Stomach (tissue), 9 donors: Measurements from ENCODE around the gene BACE1-AS. TPM values are rescaled to one million over a fixed set of nuclear protein-coding genes. Genes with fewer than 3 reads are reported as not detected.
"Not testable (repeated sequence)": the region's sequence is repeated elsewhere in the genome, so short reads cannot be mapped to it uniquely, and the experiment has no call there.

Experiments
- DNase-seq, 2 donors: peaks; one replicate each; pipeline versions ENCODE4 v3.0.0 to v3.0.0-alpha.2; 2013 to 2019
- H3K27ac ChIP-seq, 5 donors: fragments of 200-600 bp in 4 of 5; sonication (generic) in 4 of 5; one replicate each; pipeline ENCODE4 v1.5.1; 2013 to 2019; ENCODE audit warnings: mild to moderate bottlenecking in 1 of 5, moderate library complexity in 1 of 5
- H3K27me3 ChIP-seq, 3 donors: fragments of 200-600 bp; sonication (generic); one replicate each; pipeline ENCODE4 v1.5.1; 2017 to 2019; ENCODE audit warnings: mixed run types in 1 of 3
- H3K36me3 ChIP-seq, 4 donors: fragments of 200-600 bp; sonication (generic); 1 replicate in 3 of 4; 2 replicates in 1 of 4; pipeline ENCODE4 v1.5.1; 2016 to 2019
- H3K4me1 ChIP-seq, 4 donors: fragments of 200-600 bp; sonication (generic); one replicate each; pipeline ENCODE4 v1.5.1; 2016 to 2019
- H3K4me3 ChIP-seq, 4 donors: fragments of 200-600 bp; sonication (generic) in 3 of 4; one replicate each; pipeline ENCODE4 v1.5.1; 2016 to 2019; ENCODE audit warnings: mild to moderate bottlenecking in 1 of 4
- H3K9me3 ChIP-seq, 4 donors: fragments of 200-600 bp; sonication (generic); one replicate each; pipeline ENCODE4 v1.5.1; 2016 to 2019
- EP300 ChIP-seq: sonication (generic); formaldehyde crosslinking; IDR thresholded peaks from one replicate; pipeline ENCODE4 v1.6.1; 2017; ENCODE audit warnings: antibody characterized with exemption
- POLR2A ChIP-seq, 4 donors: fragments of 450-650 bp; IDR thresholded peaks; one replicate each; pipeline ENCODE4 v1.6.1; 2016; ENCODE audit warnings: antibody characterized with exemption in 4 of 4, control low read depth in 2 of 4, mild to moderate bottlenecking in 1 of 4, moderate library complexity in 1 of 4
- POLR2AphosphoS5 ChIP-seq, 3 donors: sonication (generic); formaldehyde crosslinking; IDR thresholded peaks; one replicate each; pipeline ENCODE4 v1.6.1; 2016; ENCODE audit warnings: antibody characterized with exemption in 3 of 3
- WGBS, 5 donors: extraction: QIAGEN DNeasy Blood & Tissue Kit in 3 of 5; methylation state at CpG; one replicate each; pipeline versions ENCODE4 v1.1.5 to v1.1.7; 2013 to 2018; 5-methylcytosine and 5-hydroxymethylcytosine counted together
- intact Hi-C: fragments of 100-400 bp; cut with DNase I; formaldehyde crosslinking; loops from one replicate; pipeline ENCODE4 v1.15.1; 2023; ENCODE audit warnings: low total_unique reads
- polyA plus RNA-seq, 3 donors: library from polyadenylated mRNA; stranded (reverse); fragments of 200-250 nt; gene quantifications; one replicate each; pipeline ENCODE4 v1.2.3, GENCODE V29; 2013
- total RNA-seq, 5 donors: library from RNA; depleted of rRNA; stranded (reverse); fragments of >200 nt; gene quantifications; one replicate each; pipeline versions ENCODE4 v1.1.0 to v1.2.3, GENCODE V29; 2014 to 2016
- TF ChIP-seq, protein P1 (sequence below), 7 experiments: fragments of 450-650 bp in 4 of 7; fragments of 200-600 bp in 3 of 7; sonication (generic) in 3 of 7; IDR thresholded peaks; one replicate each; pipeline ENCODE4 v1.5.1; 2016 to 2019; ENCODE audit warnings: antibody characterized with exemption in 7 of 7, control low read depth in 2 of 7, mild to moderate bottlenecking in 1 of 7
- donor health status: healthy with polysubstance abuse.
- donor health status: Bipolar disorder and iron deficiency.
- donor health status: healthy.

The BACE1-AS gene
- total and polyA plus RNA-seq, 8 donors: 1.5 to 8.0 (median 4.8) TPM

DNA sequence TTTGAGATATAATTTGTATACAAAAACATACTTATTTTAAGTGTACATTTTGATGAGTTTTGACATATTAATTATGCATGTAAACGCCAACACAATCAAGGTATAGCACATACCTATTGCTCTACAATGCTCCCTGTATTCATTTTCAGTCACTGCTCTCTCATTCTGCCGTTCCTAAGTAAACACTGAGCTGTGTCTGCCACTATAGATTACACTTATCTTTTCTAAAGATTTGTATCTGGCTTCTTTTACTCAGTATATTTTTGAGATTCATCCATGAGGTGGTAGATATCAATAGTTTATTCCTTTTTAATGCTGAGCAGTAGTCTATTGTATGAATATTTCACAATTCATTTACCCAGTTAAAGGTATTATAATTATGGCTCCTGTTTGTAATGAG is 25.4 kb upstream of the BACE1-AS start:
- H3K9me3 ChIP-seq: no peaks in the 10 kb centered on the region
- H3K27me3 ChIP-seq: no peaks in the 10 kb centered on the region
- no peak overlapping the region for H3K27ac ChIP-seq
- peaks cover 0 to 45% (median 41%) of the 10 kb centered on the region in 4 donors for H3K36me3 ChIP-seq
- TF ChIP-seq EP300 (no peak), POLR2AphosphoS5 (IDR thresholded peaks at IDR 0.05) (no peak), POLR2A (IDR thresholded peaks at IDR 0.05) (no peak)
- TF ChIP-seq, protein P1, sequence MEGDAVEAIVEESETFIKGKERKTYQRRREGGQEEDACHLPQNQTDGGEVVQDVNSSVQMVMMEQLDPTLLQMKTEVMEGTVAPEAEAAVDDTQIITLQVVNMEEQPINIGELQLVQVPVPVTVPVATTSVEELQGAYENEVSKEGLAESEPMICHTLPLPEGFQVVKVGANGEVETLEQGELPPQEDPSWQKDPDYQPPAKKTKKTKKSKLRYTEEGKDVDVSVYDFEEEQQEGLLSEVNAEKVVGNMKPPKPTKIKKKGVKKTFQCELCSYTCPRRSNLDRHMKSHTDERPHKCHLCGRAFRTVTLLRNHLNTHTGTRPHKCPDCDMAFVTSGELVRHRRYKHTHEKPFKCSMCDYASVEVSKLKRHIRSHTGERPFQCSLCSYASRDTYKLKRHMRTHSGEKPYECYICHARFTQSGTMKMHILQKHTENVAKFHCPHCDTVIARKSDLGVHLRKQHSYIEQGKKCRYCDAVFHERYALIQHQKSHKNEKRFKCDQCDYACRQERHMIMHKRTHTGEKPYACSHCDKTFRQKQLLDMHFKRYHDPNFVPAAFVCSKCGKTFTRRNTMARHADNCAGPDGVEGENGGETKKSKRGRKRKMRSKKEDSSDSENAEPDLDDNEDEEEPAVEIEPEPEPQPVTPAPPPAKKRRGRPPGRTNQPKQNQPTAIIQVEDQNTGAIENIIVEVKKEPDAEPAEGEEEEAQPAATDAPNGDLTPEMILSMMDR (IDR thresholded peaks at IDR 0.05): no peak
- DNase-seq: no peak
- intact Hi-C loops: no loop called here
- H3K4me1 ChIP-seq: no peaks in the 10 kb centered on the region
- 65 to 80% (median 78%) methylated on average over 2 of the region's 2 CpGs for WGBS, 5 donors
- no peak overlapping the region for H3K4me3 ChIP-seq

DNA sequence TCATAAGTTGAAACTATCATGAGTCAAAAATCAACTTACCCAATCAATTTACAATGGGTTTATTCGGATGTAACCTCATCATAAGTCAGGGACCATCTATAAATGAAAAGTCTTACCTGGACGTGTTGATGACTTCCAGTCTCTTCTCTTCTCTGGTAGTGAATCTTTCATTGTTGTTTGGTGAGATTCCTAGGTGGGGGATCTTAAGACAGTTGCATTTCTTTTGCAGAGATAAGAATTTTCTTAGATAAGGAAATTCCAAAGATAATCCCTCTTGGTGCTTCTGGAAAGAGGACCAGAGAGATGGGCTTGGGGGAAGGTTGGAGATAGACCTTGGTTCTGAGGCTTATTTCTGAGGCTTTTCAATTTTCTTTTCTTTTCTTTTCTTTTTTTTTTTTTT is 21.3 kb upstream of the BACE1-AS start:
- Histone ChIP-seq H3K4me1 (no peaks in the 10 kb centered on the region), H3K4me3 (no peak overlapping the region), H3K27me3 (no peaks in the 10 kb centered on the region), H3K27ac (no peak overlapping the region), H3K36me3 (peaks cover 0 to 34% (median 32%) of the 10 kb centered on the region in 4 donors), H3K9me3 (no peaks in the 10 kb centered on the region)
- 90 to 97% (median 92%) methylated on average over 2 of the region's 2 CpGs for WGBS, 5 donors
- DNase-seq: no peak
- TF ChIP-seq POLR2AphosphoS5 (IDR thresholded peaks at IDR 0.05): no peak
- TF ChIP-seq EP300: no peak
- no peak for TF ChIP-seq POLR2A (IDR thresholded peaks at IDR 0.05)
- TF ChIP-seq, protein P1 (IDR thresholded peaks at IDR 0.05): no peak
- intact Hi-C loops: no loop called here

DNA sequence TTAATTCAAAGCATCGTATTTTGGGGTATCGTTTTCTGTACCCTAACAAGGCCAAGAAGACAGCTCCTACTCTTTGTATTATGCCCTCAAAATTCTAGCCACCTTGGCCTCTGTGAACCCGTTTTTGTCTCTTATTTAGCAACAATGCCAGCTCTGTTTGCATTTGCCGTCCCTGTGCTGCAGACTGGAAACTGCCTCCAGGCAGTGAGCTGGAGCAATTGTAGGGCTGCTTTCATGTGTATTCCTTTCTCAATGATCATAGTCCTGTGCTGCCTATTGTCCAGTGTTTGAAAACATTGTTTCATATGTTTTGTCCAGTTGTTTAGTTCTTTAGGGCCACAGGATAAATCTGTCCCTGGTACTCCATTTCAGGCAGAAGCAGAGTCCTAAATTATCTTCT is 19.9 kb upstream of the BACE1-AS start:
- Histone ChIP-seq H3K27ac (no peak overlapping the region), H3K9me3 (no peaks in the 10 kb centered on the region), H3K36me3 (peaks cover 0 to 40% (median 36%) of the 10 kb centered on the region in 4 donors), H3K4me1 (no peaks in the 10 kb centered on the region), H3K4me3 (no peak overlapping the region), H3K27me3 (no peaks in the 10 kb centered on the region)
- intact Hi-C loops: no loop called here
- TF ChIP-seq POLR2A (IDR thresholded peaks at IDR 0.05) (no peak), POLR2AphosphoS5 (IDR thresholded peaks at IDR 0.05) (no peak), EP300 (no peak)
- TF ChIP-seq, protein P1 (IDR thresholded peaks at IDR 0.05): no peak
- no peak for DNase-seq
- 85 to 92% (median 91%) methylated on average over 4 of the region's 4 CpGs for WGBS, 5 donors

DNA sequence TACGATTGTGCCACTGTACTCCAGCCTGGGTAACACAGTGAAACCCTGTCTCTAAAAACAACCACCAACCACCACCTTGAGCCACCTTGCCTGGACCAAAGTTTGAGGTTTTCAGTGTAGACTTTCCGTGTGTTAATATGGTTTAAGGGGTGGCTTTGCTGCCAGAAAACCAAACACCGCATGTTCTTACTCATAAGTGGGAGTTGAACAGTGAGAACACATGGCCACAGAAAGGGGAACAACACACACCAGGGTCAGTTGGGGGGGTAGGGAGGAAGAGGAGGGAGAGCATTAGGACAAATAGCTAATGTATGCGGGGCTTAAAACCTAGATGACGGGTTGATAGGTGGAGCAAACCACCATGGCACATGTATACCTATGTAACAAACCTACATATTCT is 19.0 kb upstream of the BACE1-AS start:
- intact Hi-C loops, DNase-seq, H3K4me3 ChIP-seq, H3K4me1 ChIP-seq, H3K27me3 ChIP-seq, H3K9me3 ChIP-seq, H3K27ac ChIP-seq: not testable (repeated sequence)
- peaks cover 0 to 38% (median 35%) of the 10 kb centered on the region in 4 donors for H3K36me3 ChIP-seq
- WGBS, 5 donors: 91 to 100% (median 95%) methylated on average over 5 of the region's 5 CpGs

DNA sequence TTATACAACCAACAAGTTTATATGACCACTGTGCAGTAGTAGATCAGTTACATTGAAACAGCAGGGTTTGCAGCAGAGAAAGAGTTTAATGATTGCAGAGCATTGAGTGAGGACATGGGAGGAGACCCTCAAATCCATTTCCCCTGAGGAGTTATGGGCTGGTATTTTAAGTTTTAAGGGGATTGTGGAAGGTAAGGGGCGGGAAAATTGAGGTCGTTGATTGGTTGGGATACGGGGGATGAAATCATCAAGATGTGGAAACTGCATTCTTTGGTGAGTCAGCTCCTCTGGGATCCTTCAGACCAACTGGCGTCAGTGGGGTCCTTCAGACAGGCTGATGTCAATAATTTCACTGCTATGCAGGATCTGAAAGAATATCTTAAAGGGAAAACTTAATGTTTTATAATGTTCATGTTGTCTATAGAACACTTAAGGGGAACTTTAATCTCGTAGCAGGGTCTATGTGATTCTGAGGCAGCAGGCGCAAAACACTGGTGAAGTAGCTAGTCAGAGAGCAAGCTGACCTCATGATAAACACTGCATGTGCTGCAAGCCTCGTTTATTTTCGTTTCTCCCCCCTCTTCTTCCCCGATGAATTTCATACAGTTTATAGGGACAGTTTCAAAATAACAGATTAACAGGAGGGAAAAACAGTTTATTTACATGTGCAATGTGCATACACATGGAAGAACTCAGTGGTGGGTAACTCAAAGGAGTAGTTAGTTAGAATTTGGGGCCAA is 17.4 kb upstream of the BACE1-AS start:
- no peak overlapping the region for H3K4me3 ChIP-seq

More for the DNA sequence above, 17.4 kb upstream of the BACE1-AS start:
- intact Hi-C loops: no loop called here
- Histone ChIP-seq H3K36me3 (peaks cover 0 to 37% (median 29%) of the 10 kb centered on the region in 4 donors), H3K27me3 (no peaks in the 10 kb centered on the region), H3K4me1 (no peaks in the 10 kb centered on the region), H3K27ac (no peak overlapping the region), H3K9me3 (no peaks in the 10 kb centered on the region)
- no peak for TF ChIP-seq POLR2AphosphoS5 (IDR thresholded peaks at IDR 0.05)
- no peak for TF ChIP-seq EP300
- TF ChIP-seq, protein P1 (IDR thresholded peaks at IDR 0.05): no peak
- no peak for TF ChIP-seq POLR2A (IDR thresholded peaks at IDR 0.05)
- WGBS, 5 donors: 81 to 93% (median 89%) methylated on average over 9 of the region's 9 CpGs
- DNase-seq: no peak
